ENCODE results near the gene HPS1. TPM values are rescaled to one million over a fixed set of nuclear protein-coding genes. Genes with fewer than 3 reads are reported as not detected.

The HPS1 gene
- total RNA-seq, 4 donors from 2014 or later: 51.4 to 74.4 (median 60.8) TPM

DNA sequence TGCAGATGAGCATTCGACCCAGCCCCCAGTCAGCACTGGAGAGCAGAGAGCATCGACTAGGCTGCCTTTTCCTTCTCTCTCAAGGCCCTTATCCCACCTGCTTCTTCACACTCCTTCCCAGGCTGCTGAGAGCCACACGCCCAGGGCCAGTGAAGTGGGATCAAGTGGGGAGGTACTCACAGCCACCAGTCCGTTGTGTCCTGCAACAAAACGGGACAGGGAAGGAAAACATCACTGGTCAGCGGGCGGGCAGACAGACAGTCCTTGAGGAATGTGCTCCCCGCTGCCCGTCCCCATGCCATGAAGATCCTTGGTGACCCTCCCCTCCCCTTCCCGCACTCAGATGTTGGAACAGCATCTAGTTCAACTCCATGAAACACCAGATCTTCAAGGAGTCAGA is 36.0 kb downstream of the HPS1 start:
- no peaks in the 10 kb centered on the region for H3K27me3 ChIP-seq
- TF ChIP-seq EP300 (IDR thresholded peaks at IDR 0.05) (no peak), POLR2AphosphoS5 (IDR thresholded peaks at IDR 0.05) (no peak), POLR2A (IDR thresholded peaks at IDR 0.05) (no peak)
- TF ChIP-seq, protein P1, sequence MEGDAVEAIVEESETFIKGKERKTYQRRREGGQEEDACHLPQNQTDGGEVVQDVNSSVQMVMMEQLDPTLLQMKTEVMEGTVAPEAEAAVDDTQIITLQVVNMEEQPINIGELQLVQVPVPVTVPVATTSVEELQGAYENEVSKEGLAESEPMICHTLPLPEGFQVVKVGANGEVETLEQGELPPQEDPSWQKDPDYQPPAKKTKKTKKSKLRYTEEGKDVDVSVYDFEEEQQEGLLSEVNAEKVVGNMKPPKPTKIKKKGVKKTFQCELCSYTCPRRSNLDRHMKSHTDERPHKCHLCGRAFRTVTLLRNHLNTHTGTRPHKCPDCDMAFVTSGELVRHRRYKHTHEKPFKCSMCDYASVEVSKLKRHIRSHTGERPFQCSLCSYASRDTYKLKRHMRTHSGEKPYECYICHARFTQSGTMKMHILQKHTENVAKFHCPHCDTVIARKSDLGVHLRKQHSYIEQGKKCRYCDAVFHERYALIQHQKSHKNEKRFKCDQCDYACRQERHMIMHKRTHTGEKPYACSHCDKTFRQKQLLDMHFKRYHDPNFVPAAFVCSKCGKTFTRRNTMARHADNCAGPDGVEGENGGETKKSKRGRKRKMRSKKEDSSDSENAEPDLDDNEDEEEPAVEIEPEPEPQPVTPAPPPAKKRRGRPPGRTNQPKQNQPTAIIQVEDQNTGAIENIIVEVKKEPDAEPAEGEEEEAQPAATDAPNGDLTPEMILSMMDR (IDR thresholded peaks at IDR 0.05): no peak
- H3K9me3 ChIP-seq: no peaks in the 10 kb centered on the region
- no peak overlapping the region for H3K4me3 ChIP-seq
- peaks cover 0 to 58% (median 10%) of the 10 kb centered on the region in 3 donors for H3K4me1 ChIP-seq
- ATAC-seq: no peak
- 94% methylated on average over 3 of the region's 10 CpGs; no CpG with 5 or more reads in 1 of the 2 donors for WGBS, 2 donors (ENCODE audit: low coverage in 1 of 2)
- peaks cover 0 to 9% of the 10 kb centered on the region in 2 donors for H3K36me3 ChIP-seq
- no peak overlapping the region for H3K27ac ChIP-seq

- H3K4me3 ChIP-seq: no peak overlapping the region
- no peaks in the 10 kb centered on the region for H3K27me3 ChIP-seq
- 80 to 100% methylated on average over 1 to 3 of the region's 4 CpGs for WGBS, 2 donors (ENCODE audit: low coverage in 1 of 2)
- H3K9me3 ChIP-seq: no peaks in the 10 kb centered on the region
- TF ChIP-seq POLR2A (IDR thresholded peaks at IDR 0.05): no peak
- TF ChIP-seq POLR2AphosphoS5 (IDR thresholded peaks at IDR 0.05): no peak
- no peak for TF ChIP-seq EP300 (IDR thresholded peaks at IDR 0.05)
- TF ChIP-seq, protein P1 (IDR thresholded peaks at IDR 0.05): no peak
- peaks cover 0 to 58% (median 5%) of the 10 kb centered on the region in 3 donors for H3K4me1 ChIP-seq
- H3K27ac ChIP-seq: no peak overlapping the region
- no peak for ATAC-seq
- peaks cover 0 to 12% of the 10 kb centered on the region in 2 donors for H3K36me3 ChIP-seq
Observed at GRCh38 chr10:98410135-98410743, 36.5 kb downstream of the HPS1 start.

DNA sequence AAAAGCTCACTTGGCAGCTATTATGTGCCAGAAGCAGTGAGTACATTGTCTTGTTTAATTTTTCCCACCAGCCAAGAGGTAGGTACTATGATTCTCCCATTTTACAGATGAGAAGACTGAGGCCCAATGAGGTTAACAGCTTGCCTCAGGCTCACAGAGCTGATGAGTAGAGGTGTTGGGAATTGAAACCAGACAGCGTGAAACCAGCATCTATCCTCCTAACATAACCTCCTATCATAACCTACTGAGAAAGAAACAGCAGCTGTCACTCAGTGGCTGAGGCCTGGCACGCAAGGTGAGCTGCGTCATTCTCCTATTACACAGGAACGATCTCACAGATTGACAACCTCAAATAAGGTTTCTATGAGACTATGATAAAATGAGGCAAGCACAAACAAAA is 37.9 kb downstream of the HPS1 start:
- H3K36me3 ChIP-seq: peaks cover 0 to 16% of the 10 kb centered on the region in 2 donors
- H3K9me3 ChIP-seq: no peaks in the 10 kb centered on the region
- H3K4me3 ChIP-seq: no peak overlapping the region
- H3K27ac ChIP-seq: no peak overlapping the region
- TF ChIP-seq EP300 (IDR thresholded peaks at IDR 0.05) (no peak), POLR2AphosphoS5 (IDR thresholded peaks at IDR 0.05) (no peak), POLR2A (IDR thresholded peaks at IDR 0.05) (no peak)
- TF ChIP-seq, protein P1 (IDR thresholded peaks at IDR 0.05): no peak
- WGBS, 2 donors (ENCODE audit: low coverage in 1 of 2): 100% methylated on average over 3 to 4 of the region's 4 CpGs
- H3K4me1 ChIP-seq: peaks cover 0 to 59% (median 6%) of the 10 kb centered on the region in 3 donors
- no peak for ATAC-seq
- H3K27me3 ChIP-seq: no peaks in the 10 kb centered on the region

GRCh38 chr10:98407744-98408241 is 38.9 kb downstream of the HPS1 start:
- no peak for TF ChIP-seq POLR2A (IDR thresholded peaks at IDR 0.05)
- no peak for TF ChIP-seq POLR2AphosphoS5 (IDR thresholded peaks at IDR 0.05)
- TF ChIP-seq EP300 (IDR thresholded peaks at IDR 0.05): no peak
- TF ChIP-seq, protein P1 (IDR thresholded peaks at IDR 0.05): no peak
- no peak for ATAC-seq
- Histone ChIP-seq H3K36me3 (peaks cover 0 to 25% of the 10 kb centered on the region in 2 donors), H3K27me3 (no peaks in the 10 kb centered on the region), H3K27ac (no peak overlapping the region), H3K4me3 (no peak overlapping the region), H3K9me3 (no peaks in the 10 kb centered on the region), H3K4me1 (peaks cover 0 to 55% (median 9%) of the 10 kb centered on the region in 3 donors)
- WGBS, 2 donors (ENCODE audit: low coverage in 1 of 2): 93 to 94% methylated on average over 3 to 6 of the region's 18 CpGs
